ENCODE results near the gene ASRGL1. TPM values are rescaled to one million over a fixed set of nuclear protein-coding genes. Genes with fewer than 3 reads are reported as not detected.

Gene ASRGL1
- total RNA-seq, 1 donor from 2014 or later = 3.2 TPM

DNA sequence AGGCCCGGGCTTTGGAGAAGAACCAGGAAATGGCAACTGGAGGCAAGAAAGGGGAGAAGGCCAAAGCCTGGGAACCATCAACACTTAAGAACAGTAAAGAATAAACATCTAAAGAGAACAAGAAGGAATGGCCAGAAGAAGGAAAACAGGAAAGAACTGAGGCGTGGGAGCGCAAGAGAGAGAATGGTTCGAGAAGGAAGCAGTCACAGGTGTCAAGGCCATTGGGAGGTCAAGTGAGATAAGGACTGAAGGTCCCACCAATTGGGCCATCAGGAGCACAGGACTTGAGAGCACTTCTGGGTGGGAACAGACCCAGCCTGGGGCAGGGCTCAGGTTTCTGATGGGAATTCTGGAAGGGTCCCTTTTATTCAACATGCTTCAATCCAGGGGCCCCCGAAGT lies 80.9 kb downstream of the ASRGL1 start:
- no peak overlapping the region for H3K4me3 Mint-ChIP-seq (ENCODE audit: unreplicated experiment)
- Histone ChIP-seq H3K27ac (ENCODE audit: low read depth, low read length) (no peak overlapping the region), H2AFZ (ENCODE audit: low read depth, low read length) (no peak overlapping the region), H3K4me3 (ENCODE audit: insufficient read depth, low read depth, low read length) (no peak overlapping the region), H3K4me1 (ENCODE audit: insufficient read depth, low read length) (no peaks in the 10 kb centered on the region), H3K79me2 (ENCODE audit: insufficient read depth, low read length) (no peaks in the 10 kb centered on the region), H3K9me3 (ENCODE audit: insufficient read depth, low read depth, low read length) (no peaks in the 10 kb centered on the region), H3K4me2 (ENCODE audit: low read length) (no peak overlapping the region), H3K27me3 (ENCODE audit: insufficient read depth, low read length) (peaks cover 3% of the 10 kb centered on the region), H3K36me3 (ENCODE audit: insufficient read depth, low read length) (no peaks in the 10 kb centered on the region), H4K20me1 (ENCODE audit: insufficient read depth, low read length) (no peaks in the 10 kb centered on the region), H3K9ac (ENCODE audit: low read length) (no peak overlapping the region)
- DNase-seq (ENCODE audit: low read depth) (no peak), FAIRE-seq (no peak)
- H3K36me3 Mint-ChIP-seq (ENCODE audit: low read depth, unreplicated experiment) = no peaks in the 10 kb centered on the region
- peaks cover 1% of the 10 kb centered on the region for H3K9me3 Mint-ChIP-seq (ENCODE audit: unreplicated experiment)
- peaks cover 26% of the 10 kb centered on the region for H3K27me3 Mint-ChIP-seq (ENCODE audit: low read depth, unreplicated experiment)
- no peak overlapping the region for H3K27ac Mint-ChIP-seq (ENCODE audit: unreplicated experiment)
- no peak for TF ChIP-seq EZH2 (IDR thresholded peaks at IDR 0.05; ENCODE audit: insufficient read depth, low read length)
- TF ChIP-seq, protein P1, sequence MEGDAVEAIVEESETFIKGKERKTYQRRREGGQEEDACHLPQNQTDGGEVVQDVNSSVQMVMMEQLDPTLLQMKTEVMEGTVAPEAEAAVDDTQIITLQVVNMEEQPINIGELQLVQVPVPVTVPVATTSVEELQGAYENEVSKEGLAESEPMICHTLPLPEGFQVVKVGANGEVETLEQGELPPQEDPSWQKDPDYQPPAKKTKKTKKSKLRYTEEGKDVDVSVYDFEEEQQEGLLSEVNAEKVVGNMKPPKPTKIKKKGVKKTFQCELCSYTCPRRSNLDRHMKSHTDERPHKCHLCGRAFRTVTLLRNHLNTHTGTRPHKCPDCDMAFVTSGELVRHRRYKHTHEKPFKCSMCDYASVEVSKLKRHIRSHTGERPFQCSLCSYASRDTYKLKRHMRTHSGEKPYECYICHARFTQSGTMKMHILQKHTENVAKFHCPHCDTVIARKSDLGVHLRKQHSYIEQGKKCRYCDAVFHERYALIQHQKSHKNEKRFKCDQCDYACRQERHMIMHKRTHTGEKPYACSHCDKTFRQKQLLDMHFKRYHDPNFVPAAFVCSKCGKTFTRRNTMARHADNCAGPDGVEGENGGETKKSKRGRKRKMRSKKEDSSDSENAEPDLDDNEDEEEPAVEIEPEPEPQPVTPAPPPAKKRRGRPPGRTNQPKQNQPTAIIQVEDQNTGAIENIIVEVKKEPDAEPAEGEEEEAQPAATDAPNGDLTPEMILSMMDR (IDR thresholded peaks at IDR 0.05; ENCODE audit: insufficient read depth, low read depth, low read length) = no peak
- H3K4me1 Mint-ChIP-seq (ENCODE audit: low read depth, unreplicated experiment) = no peaks in the 10 kb centered on the region

- H3K4me3 Mint-ChIP-seq (ENCODE audit: unreplicated experiment) = no peak within 1 kb of the TSS
- DNase-seq (ENCODE audit: low read depth) = no peak
- no peak within 1 kb of the TSS for H3K9ac ChIP-seq (ENCODE audit: low read length)
- H3K4me1 Mint-ChIP-seq (ENCODE audit: low read depth, unreplicated experiment) = peaks cover 3% of the 10 kb centered on the region
- peaks cover 32% of the 10 kb centered on the region for H3K27me3 Mint-ChIP-seq (ENCODE audit: low read depth, unreplicated experiment)
- no peaks in the 10 kb centered on the region for H3K4me1 ChIP-seq (ENCODE audit: insufficient read depth, low read length)
- TF ChIP-seq EZH2 (IDR thresholded peaks at IDR 0.05; ENCODE audit: insufficient read depth, low read length) = no peak
- TF ChIP-seq, protein P1 (IDR thresholded peaks at IDR 0.05; ENCODE audit: insufficient read depth, low read depth, low read length) = no peak
- no peaks in the 10 kb centered on the region for H3K36me3 ChIP-seq (ENCODE audit: insufficient read depth, low read length)
- no peaks in the 10 kb centered on the region for H3K79me2 ChIP-seq (ENCODE audit: insufficient read depth, low read length)
- peaks cover 3% of the 10 kb centered on the region for H3K27me3 ChIP-seq (ENCODE audit: insufficient read depth, low read length)
- H3K9me3 ChIP-seq (ENCODE audit: insufficient read depth, low read depth, low read length) = no peaks in the 10 kb centered on the region
- FAIRE-seq = no peak
- H3K4me3 ChIP-seq (ENCODE audit: insufficient read depth, low read depth, low read length) = no peak within 1 kb of the TSS
- H3K36me3 Mint-ChIP-seq (ENCODE audit: low read depth, unreplicated experiment) = no peaks in the 10 kb centered on the region
- peaks cover 1% of the 10 kb centered on the region for H3K9me3 Mint-ChIP-seq (ENCODE audit: unreplicated experiment)
- no peak within 1 kb of the TSS for H3K4me2 ChIP-seq (ENCODE audit: low read length)
- H3K27ac ChIP-seq (ENCODE audit: low read depth, low read length) = no peak within 1 kb of the TSS
- H4K20me1 ChIP-seq (ENCODE audit: insufficient read depth, low read length) = no peaks in the 10 kb centered on the region
- no peak within 1 kb of the TSS for H2AFZ ChIP-seq (ENCODE audit: low read depth, low read length)
- no peak within 1 kb of the TSS for H3K27ac Mint-ChIP-seq (ENCODE audit: unreplicated experiment)
These were observed 81.5 kb downstream of the ASRGL1 start, which contains the start of gene SCGB1A1 for GRCh38 chr11:62418733-62419132. SCGB1A1 (plus strand) TSS chr11:62419033; CDS start chr11:62419096, 63 bp downstream.

DNA sequence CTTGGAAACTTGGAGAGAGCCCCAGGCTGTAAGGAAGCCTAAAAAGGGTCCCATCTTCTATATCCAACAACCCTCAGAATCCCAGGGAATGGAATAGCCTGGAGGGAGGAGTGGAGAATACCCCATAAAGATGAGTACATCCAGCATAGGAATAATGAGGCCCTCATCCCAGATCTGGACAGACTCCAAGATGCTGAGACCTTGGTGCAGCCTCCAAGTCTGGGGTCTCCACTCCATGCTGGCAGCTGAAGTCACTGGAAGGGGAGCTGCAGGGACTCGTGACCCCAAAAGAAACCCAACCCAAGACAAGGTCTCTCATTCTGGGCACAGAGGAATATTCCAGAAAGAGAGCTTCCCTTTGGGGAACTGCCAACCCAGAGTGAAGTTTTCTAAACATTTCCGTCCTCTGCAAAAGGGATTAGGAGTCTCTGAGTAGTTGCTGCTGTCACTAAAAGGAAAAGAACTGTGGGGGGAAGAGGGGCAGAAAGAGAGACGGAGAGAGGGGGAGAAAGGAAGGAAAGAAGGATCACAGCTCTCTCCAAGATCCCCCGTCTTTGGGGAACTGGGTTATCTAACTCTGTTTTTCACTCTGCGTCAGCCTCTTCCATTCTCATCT lies 82.2 kb downstream of the ASRGL1 start:
- no peaks in the 10 kb centered on the region for H3K36me3 Mint-ChIP-seq (ENCODE audit: low read depth, unreplicated experiment)

More for the DNA sequence above, 82.2 kb downstream of the ASRGL1 start:
- Histone ChIP-seq H3K4me3 (ENCODE audit: insufficient read depth, low read depth, low read length) (no peak overlapping the region), H3K9me3 (ENCODE audit: insufficient read depth, low read depth, low read length) (no peaks in the 10 kb centered on the region), H3K4me1 (ENCODE audit: insufficient read depth, low read length) (no peaks in the 10 kb centered on the region), H3K4me2 (ENCODE audit: low read length) (no peak overlapping the region), H3K27ac (ENCODE audit: low read depth, low read length) (no peak overlapping the region), H3K79me2 (ENCODE audit: insufficient read depth, low read length) (no peaks in the 10 kb centered on the region), H3K9ac (ENCODE audit: low read length) (no peak overlapping the region), H3K27me3 (ENCODE audit: insufficient read depth, low read length) (peaks cover 3% of the 10 kb centered on the region), H3K36me3 (ENCODE audit: insufficient read depth, low read length) (no peaks in the 10 kb centered on the region), H4K20me1 (ENCODE audit: insufficient read depth, low read length) (no peaks in the 10 kb centered on the region), H2AFZ (ENCODE audit: low read depth, low read length) (no peak overlapping the region)
- DNase-seq (ENCODE audit: low read depth) = no peak
- peaks cover 3% of the 10 kb centered on the region for H3K4me1 Mint-ChIP-seq (ENCODE audit: low read depth, unreplicated experiment)
- peaks cover 1% of the 10 kb centered on the region for H3K9me3 Mint-ChIP-seq (ENCODE audit: unreplicated experiment)
- no peak for TF ChIP-seq EZH2 (IDR thresholded peaks at IDR 0.05; ENCODE audit: insufficient read depth, low read length)
- TF ChIP-seq, protein P1 (IDR thresholded peaks at IDR 0.05; ENCODE audit: insufficient read depth, low read depth, low read length) = no peak
- no peak overlapping the region for H3K27ac Mint-ChIP-seq (ENCODE audit: unreplicated experiment)
- FAIRE-seq = no peak
- no peak overlapping the region for H3K4me3 Mint-ChIP-seq (ENCODE audit: unreplicated experiment)
- H3K27me3 Mint-ChIP-seq (ENCODE audit: low read depth, unreplicated experiment) = peaks cover 37% of the 10 kb centered on the region

Measured in astrocyte (in vitro differentiated cells and primary cell).